CD4-positive, alpha-beta T cell (primary cell): ENCODE measurements around the gene IGF2R. TPM values are rescaled to one million over a fixed set of nuclear protein-coding genes. Genes with fewer than 3 reads are reported as not detected.
A peak's percentile ranks its signal among the peaks of the same experiment; 100 is the strongest.

Experiments used
- ATAC-seq: fragments of 200-7000 bp; cut with Tn5 transposase; one replicate; pipeline ENCODE4 v1.10.0; 2022; ENCODE audit warnings: mild to moderate bottlenecking; ENCODE audit not compliant: poor library complexity
- CTCF ChIA-PET: fragments of 350-600 bp; sonication (Branson Sonifier 250); formaldehyde crosslinking; loops from one replicate; lab custom pipeline; 2021; ENCODE audit warnings: antibody characterized with exemption, inconsistent platforms; lab: Charles Lee
- POLR2A ChIA-PET: fragments of 350-600 bp; sonication (Branson Sonifier 250); formaldehyde crosslinking; loops from one replicate; lab custom pipeline; 2021; ENCODE audit warnings: antibody characterized with exemption, inconsistent platforms; lab: Charles Lee
- DNase-seq, 14 experiments: peaks; one replicate each; pipeline ENCODE4 v3.0.0-alpha.2; 2013 to 2020; ENCODE audit warnings: mixed read lengths in 2 of 14
- H3K27ac ChIP-seq, 2 donors: one replicate each; pipeline versions ENCODE4 v1.5.1 to v1.7.0; 2013; ENCODE audit warnings: low read length in 2 of 2, low read depth in 1 of 2, mild to moderate bottlenecking in 1 of 2
- H3K27me3 ChIP-seq, 2 experiments: 1 replicate in 1 of 2; 2 replicates in 1 of 2; pipeline versions ENCODE4 v1.6.1 to v1.7.0; 2013; ENCODE audit warnings: low read length in 2 of 2, control low read depth in 1 of 2, mild to moderate bottlenecking in 1 of 2, moderate library complexity in 1 of 2; ENCODE audit not compliant: insufficient read depth in 2 of 2, control insufficient read depth in 1 of 2
- H3K36me3 ChIP-seq: one replicate; pipeline ENCODE4 v1.6.1; 2013; ENCODE audit warnings: low read length, control low read depth; ENCODE audit not compliant: insufficient read depth
- H3K4me1 ChIP-seq: one replicate; pipeline ENCODE4 v1.6.1; 2013; ENCODE audit warnings: low read length, control low read depth; ENCODE audit not compliant: insufficient read depth
- H3K4me3 ChIP-seq: one replicate; pipeline ENCODE4 v1.5.1; 2013; ENCODE audit warnings: mild to moderate bottlenecking, low read length, moderate library complexity
- H3K9me3 ChIP-seq, 2 experiments: 1 replicate in 1 of 2; 2 replicates in 1 of 2; pipeline versions ENCODE4 v1.6.1 to v1.7.0; 2013; ENCODE audit warnings: low read length in 2 of 2, mild to moderate bottlenecking in 2 of 2, control low read depth in 1 of 2, moderate library complexity in 1 of 2; ENCODE audit not compliant: control insufficient read depth in 1 of 2, insufficient read depth in 1 of 2
- H3K27ac Mint-ChIP-seq: one replicate; pipeline ENCODE4 v1.8.0; 2020; ENCODE audit warnings: mixed read lengths
- H3K27me3 Mint-ChIP-seq: one replicate; pipeline ENCODE4 v1.8.0; 2021; ENCODE audit warnings: mixed read lengths
- H3K36me3 Mint-ChIP-seq: one replicate; pipeline ENCODE4 v1.8.0; 2021; ENCODE audit warnings: low read depth, mixed read lengths
- H3K4me1 Mint-ChIP-seq: one replicate; pipeline ENCODE4 v1.8.0; 2021; ENCODE audit warnings: low read depth, mixed read lengths
- H3K4me3 Mint-ChIP-seq: one replicate; pipeline ENCODE4 v1.8.0; 2020; ENCODE audit warnings: mild to moderate bottlenecking, mixed read lengths
- H3K9me3 Mint-ChIP-seq: one replicate; pipeline ENCODE4 v1.8.0; 2020; ENCODE audit warnings: mixed read lengths
- CTCF ChIP-seq: fragments of 200-600 bp; IDR thresholded peaks from one replicate; pipeline ENCODE4 v1.8.0; 2022; ENCODE audit warnings: antibody characterized with exemption, mild to moderate bottlenecking
- intact Hi-C, 2 experiments: fragments of 100-400 bp; cut with DNase I in 1 of 2; cut with micrococcal nuclease in 1 of 2; formaldehyde crosslinking; loops; one replicate each; pipeline versions ENCODE4 v1.15.1 to v1.9.0; 2023 to 2025; cut with DNase I, micrococcal nuclease
- total RNA-seq, 174 experiments: library from RNA in 2 of 174; stranded (reverse) in 2 of 174; gene quantifications; one replicate each; pipeline ENCODE4 v1.2.3 and lab custom pipeline; 2021 to 2026

Gene IGF2R
- total RNA-seq, 2 experiments from 2014 or later: 43.8 to 46.7 TPM

GRCh38 chr6:159985296-159985945 is 16.5 kb downstream of the IGF2R start:
- no peaks in the 10 kb centered on the region for H3K36me3 ChIP-seq
- H3K4me3 Mint-ChIP-seq: no peak overlapping the region

GRCh38 chr6:159988983-159989454 is 20.1 kb downstream of the IGF2R start:
- ATAC-seq (no peak), DNase-seq (no peak)
- no peak overlapping the region for H3K27ac ChIP-seq
- Mint-ChIP-seq H3K27ac (no peak overlapping the region), H3K27me3 (no peaks in the 10 kb centered on the region), H3K36me3 (peaks cover 33% of the 10 kb centered on the region), H3K4me1 (peaks cover 73% of the 10 kb centered on the region), H3K4me3 (no peak overlapping the region), H3K9me3 (no peaks in the 10 kb centered on the region)
- intact Hi-C loops: no loop called here
- H3K4me1 ChIP-seq: peaks cover 31% of the 10 kb centered on the region
- no peaks in the 10 kb centered on the region for H3K27me3 ChIP-seq
- ChIA-PET POLR2A (no interaction called here), CTCF (no interaction called here)
- H3K4me3 ChIP-seq: no peak overlapping the region
- no peak for TF ChIP-seq CTCF
- H3K9me3 ChIP-seq: no peaks in the 10 kb centered on the region
- peaks cover 16% of the 10 kb centered on the region for H3K36me3 ChIP-seq

More at GRCh38 chr6:159985296-159985945, 16.5 kb downstream of the IGF2R start:
- no peak for TF ChIP-seq CTCF
- ATAC-seq (no peak), DNase-seq (no peak)
- Mint-ChIP-seq H3K4me1 (peaks cover 84% of the 10 kb centered on the region), H3K27me3 (no peaks in the 10 kb centered on the region), H3K27ac (no peak overlapping the region), H3K9me3 (no peaks in the 10 kb centered on the region), H3K36me3 (no peaks in the 10 kb centered on the region)
- H3K4me1 ChIP-seq: peaks cover 62% of the 10 kb centered on the region
- intact Hi-C loops: no loop called here
- ChIA-PET POLR2A (interaction anchor here (0.8 to 1.2 kb wide), 2 partner anchors 14 to 29 kb away, joined by 3 read pairs; no protein-coding TSS in a partner anchor), CTCF (no interaction called here)
- H3K4me3 ChIP-seq: no peak overlapping the region
- no peak overlapping the region for H3K27ac ChIP-seq
- H3K9me3 ChIP-seq: no peaks in the 10 kb centered on the region
- H3K27me3 ChIP-seq: no peaks in the 10 kb centered on the region

GRCh38 chr6:159989492-159990480 is 20.9 kb downstream of the IGF2R start:
- peak in 1 of 14 experiments; percentile 56 for DNase-seq
- ATAC-seq: no peak
- no peaks in the 10 kb centered on the region for H3K27me3 Mint-ChIP-seq
- H3K4me1 Mint-ChIP-seq: peaks cover 75% of the 10 kb centered on the region
- peaks cover 25% of the 10 kb centered on the region for H3K4me1 ChIP-seq
- CTCF ChIA-PET: no interaction called here
- H3K36me3 Mint-ChIP-seq: peaks cover 41% of the 10 kb centered on the region
- no peak overlapping the region for H3K27ac Mint-ChIP-seq
- H3K9me3 ChIP-seq: no peaks in the 10 kb centered on the region
- H3K4me3 ChIP-seq: no peak overlapping the region
- H3K9me3 Mint-ChIP-seq: peaks cover 5% of the 10 kb centered on the region
- no peaks in the 10 kb centered on the region for H3K27me3 ChIP-seq
- TF ChIP-seq CTCF: no peak
- POLR2A ChIA-PET: interaction anchor here (0.5 to 1.7 kb wide), 3 partner anchors 8 to 86 kb away, joined by 3 to 5 read pairs (median 3); no protein-coding TSS in a partner anchor
- no peak overlapping the region for H3K27ac ChIP-seq
- H3K4me3 Mint-ChIP-seq: no peak overlapping the region
- H3K36me3 ChIP-seq: peaks cover 17% of the 10 kb centered on the region
- intact Hi-C loops: no loop called here
